Measurements from ENCODE around the gene CTNND2.

Gene CTNND2

GRCh38 chr5:11792621-11793020 is 111.6 kb downstream of the CTNND2 start:
- no peak overlapping the region for H3K4me3 ChIP-seq (replicated peaks; ENCODE audit: low read depth, low read length)
- no peak for DNase-seq (ENCODE audit: low read depth)
- TF ChIP-seq CTCF (IDR thresholded peaks at IDR 0.05; ENCODE audit: low read length, missing control alignments) = no peak

- no peak for TF ChIP-seq CTCF (IDR thresholded peaks at IDR 0.05; ENCODE audit: low read length, missing control alignments)
These were observed 112.5 kb downstream of the CTNND2 start for GRCh38 chr5:11791792-11792191.

GRCh38 chr5:11790201-11790600 is 114.0 kb downstream of the CTNND2 start:
- no peak for DNase-seq (ENCODE audit: low read depth)
- H3K4me3 ChIP-seq (replicated peaks; ENCODE audit: low read depth, low read length) = no peak overlapping the region
- TF ChIP-seq CTCF (IDR thresholded peaks at IDR 0.05; ENCODE audit: low read length, missing control alignments) = no peak

More at GRCh38 chr5:11791792-11792191, 112.5 kb downstream of the CTNND2 start:
- H3K4me3 ChIP-seq (replicated peaks; ENCODE audit: low read depth, low read length) = no peak overlapping the region
- no peak for DNase-seq (ENCODE audit: low read depth)

- H3K4me3 ChIP-seq (replicated peaks; ENCODE audit: low read depth, low read length) = no peak overlapping the region
- no peak for DNase-seq (ENCODE audit: low read depth)
- TF ChIP-seq CTCF (IDR thresholded peaks at IDR 0.05; ENCODE audit: low read length, missing control alignments) = no peak
These were observed 118.4 kb downstream of the CTNND2 start for GRCh38 chr5:11785771-11786352.

GRCh38 chr5:11780641-11781345 is 123.5 kb downstream of the CTNND2 start:
- no peak for DNase-seq (ENCODE audit: low read depth)
- H3K4me3 ChIP-seq (replicated peaks; ENCODE audit: low read depth, low read length) = no peak overlapping the region
- TF ChIP-seq CTCF (IDR thresholded peaks at IDR 0.05; ENCODE audit: low read length, missing control alignments) = no peak

- no peak for DNase-seq (ENCODE audit: low read depth)
- no peak for TF ChIP-seq CTCF (IDR thresholded peaks at IDR 0.05; ENCODE audit: low read length, missing control alignments)
- no peak overlapping the region for H3K4me3 ChIP-seq (replicated peaks; ENCODE audit: low read depth, low read length)
These were observed 127.2 kb downstream of the CTNND2 start for GRCh38 chr5:11777096-11777495.

GRCh38 chr5:11770310-11770709 is 133.9 kb downstream of the CTNND2 start:
- no peak for TF ChIP-seq CTCF (IDR thresholded peaks at IDR 0.05; ENCODE audit: low read length, missing control alignments)
- no peak overlapping the region for H3K4me3 ChIP-seq (replicated peaks; ENCODE audit: low read depth, low read length)
- DNase-seq (ENCODE audit: low read depth) = no peak
